Ishikawa (cell line): ENCODE measurements around the gene RGMA.

ENCODE experiments used
- CEBPB ChIP-seq: IDR thresholded peaks from 2 replicates; pipeline ENCODE4 v1.6.1; 2012
- CREB1 ChIP-seq: IDR thresholded peaks from 2 replicates; pipeline ENCODE4 v1.6.1; 2012; ENCODE audit warnings: low read depth
- EGR1 ChIP-seq: IDR thresholded peaks from 2 replicates; pipeline ENCODE4 v1.6.1; 2012
- FOXM1 ChIP-seq: IDR thresholded peaks from 2 replicates; pipeline ENCODE4 v1.6.1; 2012; ENCODE audit warnings: low read depth, borderline replicate concordance
- MAX ChIP-seq: IDR thresholded peaks from 2 replicates; pipeline ENCODE4 v1.6.1; 2012
- NFIC ChIP-seq: IDR thresholded peaks from 2 replicates; pipeline ENCODE4 v1.6.1; 2012
- RAD21 ChIP-seq: IDR thresholded peaks from 2 replicates; pipeline ENCODE4 v1.6.1; 2012; ENCODE audit warnings: low read depth
- REST ChIP-seq: IDR thresholded peaks from 2 replicates; pipeline ENCODE4 v1.6.1; 2012; ENCODE audit warnings: low read depth, mild to moderate bottlenecking
- TAF1 ChIP-seq: IDR thresholded peaks from 2 replicates; pipeline ENCODE4 v1.6.1; 2012; ENCODE audit warnings: low read depth, mild to moderate bottlenecking
- TCF12 ChIP-seq: IDR thresholded peaks from 2 replicates; pipeline ENCODE4 v1.6.1; 2012; ENCODE audit warnings: low read depth
- TEAD4 ChIP-seq: IDR thresholded peaks from 2 replicates; pipeline ENCODE4 v1.6.1; 2012
- USF1 ChIP-seq: IDR thresholded peaks from 2 replicates; pipeline ENCODE4 v1.6.1; 2012
- YY1 ChIP-seq: IDR thresholded peaks from 2 replicates; pipeline ENCODE4 v1.6.1; 2012; ENCODE audit warnings: low read depth
- ZBTB7A ChIP-seq: IDR thresholded peaks from 2 replicates; pipeline ENCODE4 v1.6.1; 2012; ENCODE audit warnings: low read depth

RGMA gene

GRCh38 chr15:93060336-93061248 is 28.4 kb downstream of the RGMA start:
- TF ChIP-seq REST: peak; percentile 21; the same call in 1 of the 2 replicates
- no peak for TF ChIP-seq NFIC

- no peak for TF ChIP-seq TEAD4
- no peak for TF ChIP-seq ZBTB7A
- TF ChIP-seq CREB1: no peak
- no peak for TF ChIP-seq CEBPB
- TF ChIP-seq FOXM1: no peak
- TF ChIP-seq TAF1: no peak
- TF ChIP-seq REST: no peak
- no peak for TF ChIP-seq RAD21
Observed at GRCh38 chr15:93059442-93059841, 29.6 kb downstream of the RGMA start.

GRCh38 chr15:93058904-93059427 is 30.0 kb downstream of the RGMA start:
- no peak for TF ChIP-seq USF1
- TF ChIP-seq RAD21: no peak
- TF ChIP-seq TAF1: no peak
- no peak for TF ChIP-seq CEBPB
- no peak for TF ChIP-seq YY1
- no peak for TF ChIP-seq TCF12
- no peak for TF ChIP-seq CREB1
- TF ChIP-seq FOXM1: no peak

- TF ChIP-seq ZBTB7A: no peak
- TF ChIP-seq TCF12: no peak
Observed at GRCh38 chr15:93058128-93058527, 30.9 kb downstream of the RGMA start.

- TF ChIP-seq USF1 (no peak), YY1 (no peak), NFIC (no peak), CREB1 (no peak), FOXM1 (no peak), TCF12 (no peak), CEBPB (no peak), TEAD4 (no peak), REST (no peak), EGR1 (no peak), MAX (no peak)
Observed at GRCh38 chr15:93057618-93058017, 31.4 kb downstream of the RGMA start.
